HL-60 (cell line): Measurements from ENCODE around the gene CTPS2.

Source experiments
- DNase-seq, 2 experiments: peaks; one replicate each; pipeline ENCODE4 v3.0.0-alpha.2; 2010 to 2020; ENCODE audit warnings: low read depth in 1 of 2, low spot score in 1 of 2
- H3K27ac ChIP-seq: fragments of 250-450 bp; sonication (Bioruptor Pico); replicated peaks from 2 replicates; pipeline ENCODE4 v1.5.1; 2020; ENCODE audit warnings: mild to moderate bottlenecking, moderate library complexity
- H3K27me3 ChIP-seq: fragments of 250-450 bp; sonication (Bioruptor Pico); 2 replicates; pipeline ENCODE4 v1.5.1; 2021; ENCODE audit warnings: mild to moderate bottlenecking, moderate library complexity; ENCODE audit not compliant: insufficient read depth, poor library complexity, severe bottlenecking
- H3K4me3 ChIP-seq: replicated peaks from 2 replicates; pipeline ENCODE4 v1.5.1; 2011; ENCODE audit warnings: mild to moderate bottlenecking, control low read depth, low read length; ENCODE audit not compliant: insufficient read depth
- GABPA ChIP-seq: IDR thresholded peaks from 2 replicates; pipeline ENCODE4 v1.6.1; 2012; ENCODE audit warnings: low read depth
- POLR2AphosphoS5 ChIP-seq: IDR thresholded peaks from 2 replicates; pipeline ENCODE4 v1.6.1; 2012; ENCODE audit warnings: low read depth
- REST ChIP-seq: IDR thresholded peaks from 2 replicates; pipeline ENCODE4 v1.6.1; 2012; ENCODE audit warnings: low read depth; ENCODE audit not compliant: insufficient replicate concordance
- SPI1 ChIP-seq: IDR thresholded peaks from 2 replicates; pipeline ENCODE4 v1.6.1; 2012; ENCODE audit warnings: low read depth, mild to moderate bottlenecking, borderline replicate concordance
- TF ChIP-seq, protein P1 (sequence below): IDR thresholded peaks from one replicate; pipeline ENCODE4 v1.5.1; 2011; ENCODE audit warnings: low read length, control low read depth, inconsistent platforms; ENCODE audit not compliant: insufficient read depth

Gene CTPS2

DNA sequence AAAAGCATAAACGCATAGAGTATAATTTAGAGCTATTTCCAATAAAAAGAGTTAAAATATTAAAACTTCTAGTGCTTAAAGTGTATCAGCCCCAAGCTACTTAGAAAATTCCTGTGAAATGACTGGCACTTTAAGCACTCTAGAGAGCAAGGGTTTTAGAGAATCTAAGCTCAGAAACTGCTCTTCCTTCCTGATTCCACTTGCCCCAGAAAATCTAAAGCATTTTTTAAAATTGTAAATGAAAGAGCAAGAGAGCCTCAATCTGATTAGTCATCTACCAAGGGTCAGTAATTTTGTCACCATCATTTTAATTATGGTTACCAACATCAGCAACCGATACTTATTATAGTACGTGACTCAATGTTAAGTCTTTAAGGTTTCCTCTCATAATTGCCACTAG, 25.0 kb downstream of the CTPS2 start:
- TF ChIP-seq GABPA = no peak
- no peak for TF ChIP-seq REST
- TF ChIP-seq POLR2AphosphoS5 = no peak
- no peak for TF ChIP-seq SPI1
- TF ChIP-seq, protein P1, sequence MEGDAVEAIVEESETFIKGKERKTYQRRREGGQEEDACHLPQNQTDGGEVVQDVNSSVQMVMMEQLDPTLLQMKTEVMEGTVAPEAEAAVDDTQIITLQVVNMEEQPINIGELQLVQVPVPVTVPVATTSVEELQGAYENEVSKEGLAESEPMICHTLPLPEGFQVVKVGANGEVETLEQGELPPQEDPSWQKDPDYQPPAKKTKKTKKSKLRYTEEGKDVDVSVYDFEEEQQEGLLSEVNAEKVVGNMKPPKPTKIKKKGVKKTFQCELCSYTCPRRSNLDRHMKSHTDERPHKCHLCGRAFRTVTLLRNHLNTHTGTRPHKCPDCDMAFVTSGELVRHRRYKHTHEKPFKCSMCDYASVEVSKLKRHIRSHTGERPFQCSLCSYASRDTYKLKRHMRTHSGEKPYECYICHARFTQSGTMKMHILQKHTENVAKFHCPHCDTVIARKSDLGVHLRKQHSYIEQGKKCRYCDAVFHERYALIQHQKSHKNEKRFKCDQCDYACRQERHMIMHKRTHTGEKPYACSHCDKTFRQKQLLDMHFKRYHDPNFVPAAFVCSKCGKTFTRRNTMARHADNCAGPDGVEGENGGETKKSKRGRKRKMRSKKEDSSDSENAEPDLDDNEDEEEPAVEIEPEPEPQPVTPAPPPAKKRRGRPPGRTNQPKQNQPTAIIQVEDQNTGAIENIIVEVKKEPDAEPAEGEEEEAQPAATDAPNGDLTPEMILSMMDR = no peak
- H3K27ac ChIP-seq = no peak overlapping the region
- no peak overlapping the region for H3K4me3 ChIP-seq
- H3K27me3 ChIP-seq = no peaks in the 10 kb centered on the region
- DNase-seq = no peak

DNA sequence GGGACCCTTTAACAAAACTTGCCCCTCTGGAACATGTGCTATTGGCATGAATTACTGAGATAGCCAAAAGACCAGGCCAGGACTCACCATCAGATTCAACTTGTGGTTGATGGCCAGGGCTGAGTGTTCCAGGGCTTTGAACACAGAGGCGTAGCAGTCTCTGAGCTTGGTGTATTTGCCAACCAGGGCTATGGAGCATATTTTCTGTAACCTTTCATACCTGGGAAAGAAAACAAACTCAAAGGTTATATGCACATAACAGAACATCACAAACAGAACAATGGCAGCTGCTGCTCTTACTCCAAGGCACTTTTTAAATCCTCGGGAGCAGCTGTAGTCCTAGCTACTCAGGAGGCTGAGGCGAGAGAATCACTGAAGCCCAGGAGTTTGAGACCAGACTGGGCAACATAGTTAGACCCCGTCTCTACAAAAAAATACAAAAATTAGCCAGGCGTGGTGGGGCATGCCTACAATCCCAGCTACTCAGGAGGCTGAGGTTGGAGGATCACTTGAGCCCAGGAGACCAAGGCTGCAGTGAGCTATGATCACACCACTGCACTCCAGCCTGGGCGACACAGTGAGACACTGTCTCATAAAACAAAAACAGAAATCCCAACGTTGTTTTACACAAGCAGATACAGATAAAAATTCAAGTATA, 29.3 kb downstream of the CTPS2 start:
- DNase-seq = no peak
- Histone ChIP-seq H3K27ac (no peak overlapping the region), H3K4me3 (no peak overlapping the region), H3K27me3 (no peaks in the 10 kb centered on the region)
- no peak for TF ChIP-seq REST
- no peak for TF ChIP-seq SPI1
- no peak for TF ChIP-seq POLR2AphosphoS5
- TF ChIP-seq GABPA = no peak
- TF ChIP-seq, protein P1 = no peak

DNA sequence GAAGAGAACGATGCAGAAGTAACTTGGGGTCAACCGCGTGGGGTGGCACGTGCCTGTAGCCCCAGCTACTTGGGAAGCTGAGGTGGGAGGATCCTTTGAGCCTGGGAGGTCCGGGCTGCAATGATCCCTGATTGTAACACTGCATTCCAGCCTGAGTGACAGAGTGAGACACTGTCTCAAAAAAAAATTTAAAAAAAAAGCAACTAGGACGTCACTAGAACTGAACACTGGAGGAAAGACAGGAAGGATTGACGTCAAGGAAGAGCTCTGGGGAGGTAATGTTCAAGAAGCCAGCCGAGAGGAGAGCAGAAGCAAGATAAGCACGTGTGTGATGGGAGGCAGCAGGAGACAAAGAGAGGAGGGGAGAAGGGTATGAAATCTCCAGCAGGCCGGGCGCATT, 33.8 kb downstream of the CTPS2 start:
- TF ChIP-seq REST (no peak), SPI1 (no peak), POLR2AphosphoS5 (no peak), GABPA (no peak)
- TF ChIP-seq, protein P1 = no peak
- Histone ChIP-seq H3K27me3 (no peaks in the 10 kb centered on the region), H3K27ac (no peak overlapping the region), H3K4me3 (no peak overlapping the region)
- no peak for DNase-seq
